Measurements from ENCODE around the gene GMNN.
"Not testable (repeated sequence)": the region's sequence is repeated elsewhere in the genome, so short reads cannot be mapped to it uniquely, and the experiment has no call there.

The GMNN gene

DNA sequence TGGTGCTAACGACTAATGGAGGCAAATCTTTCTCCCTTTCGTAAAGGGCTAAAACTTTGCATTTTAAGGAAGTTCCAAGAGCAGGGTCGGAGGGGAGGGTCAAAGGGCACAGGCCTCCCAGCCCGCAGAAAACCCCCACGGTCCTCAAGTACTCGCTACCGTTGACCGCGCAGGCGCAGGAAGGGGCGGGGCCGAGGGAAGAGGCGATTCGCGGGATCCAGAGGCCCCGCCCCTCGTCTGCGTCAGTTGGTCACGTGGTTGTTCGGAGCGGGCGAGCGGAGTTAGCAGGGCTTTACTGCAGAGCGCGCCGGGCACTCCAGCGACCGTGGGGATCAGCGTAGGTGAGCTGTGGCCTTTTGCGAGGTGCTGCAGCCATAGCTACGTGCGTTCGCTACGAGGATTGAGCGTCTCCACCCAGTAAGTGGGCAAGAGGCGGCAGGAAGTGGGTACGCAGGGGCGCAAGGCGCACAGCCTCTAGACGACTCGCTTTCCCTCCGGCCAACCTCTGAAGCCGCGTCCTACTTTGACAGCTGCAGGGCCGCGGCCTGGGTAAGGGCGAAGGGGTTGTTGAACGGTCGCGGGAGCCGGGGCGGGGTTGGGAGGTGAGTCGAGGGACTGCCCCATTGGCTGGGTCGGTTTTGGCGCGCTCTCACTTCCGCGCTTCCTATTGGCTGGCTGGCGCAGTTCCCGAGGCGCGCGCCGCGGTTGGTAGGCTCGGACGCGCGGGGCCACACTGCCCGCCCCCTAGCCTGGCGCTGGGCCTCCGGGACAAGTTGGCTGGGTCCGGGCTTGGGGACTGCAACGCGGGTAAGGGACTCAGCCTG, at the start of gene GMNN:
GMNN (plus strand) TSS at position 242 of the 824 bp plus-strand sequence. CDS start 2,310 bp downstream, outside the sequence.
- peak; percentile 97 for DNase-seq (ENCODE audit: low spot score)

DNA sequence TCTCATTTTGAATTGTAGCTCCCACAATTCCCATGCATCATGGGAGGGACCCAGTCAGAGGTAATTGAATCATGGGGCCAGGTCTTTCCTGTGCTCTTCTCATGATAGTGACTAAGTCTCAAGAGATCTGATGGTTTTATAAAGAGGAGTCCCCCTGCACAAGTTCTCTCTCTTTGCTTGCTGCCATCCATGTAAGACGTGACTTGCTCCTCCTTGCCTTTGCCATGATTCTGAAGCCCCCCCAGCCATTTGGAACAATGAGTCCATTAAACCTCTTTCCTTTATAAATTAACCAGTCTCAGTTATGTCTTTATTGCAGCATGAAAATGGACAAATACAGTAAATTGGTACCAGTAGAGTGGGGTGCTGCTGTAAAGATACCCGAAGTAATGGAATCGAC, 44.1 kb upstream of the GMNN start:
- not testable (repeated sequence) for DNase-seq (ENCODE audit: low spot score)

DNA sequence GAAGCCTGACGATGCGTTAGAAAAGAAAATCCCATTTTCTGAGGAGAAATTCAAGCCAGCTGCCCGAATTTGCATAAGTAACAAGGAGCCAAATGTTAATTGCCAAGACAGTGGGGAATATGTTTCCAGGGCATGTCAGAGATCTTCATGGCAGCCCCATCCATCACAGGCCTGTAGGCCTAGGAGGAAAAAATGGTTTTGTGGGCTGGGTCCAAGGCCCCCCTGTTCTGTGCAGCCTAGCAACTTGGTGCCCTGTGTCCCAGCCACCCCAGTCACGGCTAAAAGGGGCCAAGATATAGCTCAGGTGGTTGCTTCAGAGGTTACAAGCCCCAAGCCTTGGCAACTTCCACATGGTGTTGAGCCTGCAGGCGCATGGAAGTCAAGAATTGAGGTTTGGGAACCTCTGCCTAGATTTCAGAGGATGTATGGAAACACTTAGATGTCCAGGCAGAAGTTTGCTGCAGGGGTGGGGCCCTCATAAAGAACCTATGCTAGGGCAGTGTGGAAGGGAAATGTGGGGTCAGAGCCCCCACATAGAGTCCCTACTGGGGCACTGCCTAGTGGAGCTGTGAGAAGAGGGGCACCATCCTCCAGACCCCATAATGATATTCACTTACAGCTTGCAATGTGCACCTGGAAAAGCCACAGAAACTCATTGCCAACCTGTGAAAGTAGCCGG, 43.1 kb upstream of the GMNN start:
- not testable (repeated sequence) for DNase-seq (ENCODE audit: low spot score)

DNA sequence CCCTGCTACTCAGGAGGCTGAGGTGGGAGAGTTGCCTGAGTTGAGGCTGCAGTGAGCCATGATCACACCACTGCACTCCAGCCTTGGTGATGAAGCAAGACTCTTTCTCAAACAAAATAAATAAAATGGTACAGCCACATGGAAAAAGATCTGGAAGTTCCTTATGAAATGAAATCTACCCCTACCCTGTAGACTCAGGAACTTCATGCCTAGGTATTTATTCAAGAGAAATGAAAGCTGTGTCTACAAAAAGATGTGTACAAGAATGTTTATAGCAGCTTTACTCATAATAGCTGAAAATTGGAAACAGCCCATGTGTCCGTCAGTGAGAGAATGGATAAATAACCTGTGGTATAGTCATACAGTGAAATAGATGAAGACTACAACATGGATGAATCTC, 40.6 kb upstream of the GMNN start:
- DNase-seq (ENCODE audit: low spot score) = no peak

DNA sequence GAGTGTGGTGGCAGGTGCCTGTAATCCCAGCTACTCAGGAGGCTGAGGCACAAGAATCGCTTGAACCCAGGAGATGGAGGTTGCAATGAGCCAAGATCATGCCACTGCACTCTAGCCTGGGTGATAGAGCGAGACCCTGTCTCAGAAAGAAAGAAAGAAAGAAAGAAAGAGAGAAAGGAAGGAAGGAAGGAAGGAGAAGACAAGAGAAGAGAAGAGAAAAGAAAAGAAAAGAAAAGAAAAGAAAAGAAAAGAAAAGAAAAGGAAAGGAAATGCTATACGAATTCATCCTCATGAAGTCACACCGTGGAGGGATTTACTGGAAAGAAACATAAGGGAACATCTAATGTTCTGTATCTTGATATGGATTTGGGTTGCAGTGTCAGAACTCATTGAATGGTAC, 40.0 kb upstream of the GMNN start:
- DNase-seq (ENCODE audit: low spot score) = not testable (repeated sequence)

DNA sequence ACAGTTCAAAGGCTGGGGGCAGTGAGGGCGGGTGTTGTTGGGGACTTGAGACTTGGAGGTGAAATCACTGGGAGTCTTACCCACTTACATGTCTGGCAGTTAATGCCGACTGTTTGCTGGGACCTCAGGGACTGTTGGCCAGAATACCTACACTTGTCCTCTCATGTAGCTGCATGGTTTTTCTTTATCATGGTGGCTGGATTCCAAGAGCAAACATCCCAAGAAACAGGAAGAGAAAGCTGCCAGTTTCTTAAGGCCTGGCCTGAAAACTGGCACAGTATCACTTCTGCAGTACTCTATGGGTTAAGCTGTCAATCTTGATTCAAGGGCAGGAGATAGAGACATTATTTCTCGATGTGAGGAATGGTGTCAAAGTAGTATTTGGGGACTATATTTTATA, 36.0 kb upstream of the GMNN start:
- DNase-seq (ENCODE audit: low spot score) = no peak

DNA sequence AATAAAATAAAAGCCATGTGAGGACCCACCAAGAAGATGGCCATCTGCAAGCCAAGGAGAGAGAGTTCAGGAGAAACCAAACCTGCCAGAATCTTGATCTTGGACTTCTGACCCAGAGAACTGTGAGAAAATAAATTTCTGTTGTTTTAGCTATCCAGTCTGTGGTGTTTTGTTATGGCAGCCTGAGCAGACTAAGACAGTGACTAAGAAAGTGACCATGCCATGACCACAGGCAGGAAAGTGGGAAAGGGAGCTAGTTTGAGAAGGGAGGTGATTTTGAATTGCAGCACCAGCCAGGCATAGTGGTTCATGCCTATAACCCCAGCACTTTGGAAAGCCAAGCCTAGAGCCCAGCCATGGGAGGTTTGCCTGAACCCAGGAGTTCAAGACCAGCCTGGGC, 33.9 kb upstream of the GMNN start:
- no peak for DNase-seq (ENCODE audit: low spot score)

DNA sequence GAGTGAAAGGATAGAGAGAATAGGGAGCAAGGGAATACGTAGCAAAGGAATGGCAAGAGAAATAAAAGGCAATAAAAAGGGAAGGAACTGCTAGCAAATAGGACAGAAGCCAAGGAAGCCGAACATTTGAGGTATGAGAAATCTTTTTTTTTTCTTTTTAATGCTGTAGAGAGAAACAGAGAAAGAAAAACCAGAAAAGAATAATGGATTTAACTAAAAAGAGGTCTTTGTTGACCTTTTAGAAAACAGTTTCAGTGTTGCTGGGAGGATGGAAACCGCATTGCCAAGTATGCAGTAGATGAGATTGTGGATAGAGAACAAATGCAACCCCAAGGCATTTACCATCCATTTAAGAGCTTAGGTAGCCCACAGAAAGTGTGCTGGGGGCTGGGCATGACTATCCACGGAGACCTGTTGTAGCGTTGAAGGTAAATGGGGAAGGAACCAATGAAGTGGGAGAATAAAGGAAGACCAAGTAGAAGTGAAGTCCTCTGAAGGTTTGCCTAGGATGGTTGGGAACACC, 32.5 kb upstream of the GMNN start:
- DNase-seq (ENCODE audit: low spot score) = no peak

DNA sequence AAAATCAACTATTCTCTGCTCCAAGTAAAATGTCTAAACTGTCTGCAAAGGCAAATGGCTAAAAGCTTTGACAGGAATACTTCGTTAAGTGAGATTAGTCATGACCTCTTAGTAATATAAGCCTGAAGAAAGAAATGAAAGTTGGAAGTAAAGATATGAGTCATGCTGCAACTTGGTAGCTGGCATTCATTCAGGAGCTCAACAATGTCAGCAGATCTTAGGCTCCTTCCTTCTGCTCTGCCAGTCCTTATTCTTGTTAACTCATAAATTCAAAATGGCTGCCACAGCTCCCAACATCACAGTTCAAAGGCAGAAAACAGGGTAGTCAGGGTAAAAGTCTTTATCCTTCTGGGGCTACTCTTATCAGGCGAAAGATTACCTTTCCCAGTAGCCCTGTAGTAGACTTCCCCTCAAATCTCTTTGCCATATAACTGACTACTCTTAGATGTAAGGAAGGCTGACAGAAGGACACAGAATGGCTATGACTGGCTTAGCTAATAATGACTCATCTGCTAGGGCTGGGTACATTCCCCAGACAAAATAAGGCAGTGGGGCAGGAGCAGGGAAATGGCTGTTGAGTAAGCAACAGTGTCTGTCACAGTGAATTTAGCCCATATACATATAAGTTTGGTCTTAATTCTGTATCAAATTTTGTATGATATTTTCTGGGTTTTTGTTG, 31.3 kb upstream of the GMNN start:
- no peak for DNase-seq (ENCODE audit: low spot score)

DNA sequence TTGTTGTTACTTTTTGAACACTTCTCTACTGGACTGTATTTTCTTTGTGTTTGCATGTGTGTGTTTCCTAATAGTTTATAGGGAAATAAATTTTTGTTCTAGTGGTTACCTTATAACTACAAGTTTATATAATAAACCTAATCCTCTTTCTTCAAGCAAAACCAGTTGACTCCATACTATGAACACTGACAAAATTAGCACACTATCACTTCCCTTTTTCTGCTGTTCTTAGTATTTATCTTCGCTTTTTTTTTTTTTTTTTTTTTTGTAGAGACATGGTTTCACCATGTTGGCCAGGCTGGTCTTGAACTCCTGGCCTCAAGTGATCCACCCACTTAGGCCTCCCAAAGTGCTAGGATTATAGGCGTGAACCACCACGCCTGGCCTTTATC, 30.8 kb upstream of the GMNN start:
- DNase-seq (ENCODE audit: low spot score) = no peak

DNA sequence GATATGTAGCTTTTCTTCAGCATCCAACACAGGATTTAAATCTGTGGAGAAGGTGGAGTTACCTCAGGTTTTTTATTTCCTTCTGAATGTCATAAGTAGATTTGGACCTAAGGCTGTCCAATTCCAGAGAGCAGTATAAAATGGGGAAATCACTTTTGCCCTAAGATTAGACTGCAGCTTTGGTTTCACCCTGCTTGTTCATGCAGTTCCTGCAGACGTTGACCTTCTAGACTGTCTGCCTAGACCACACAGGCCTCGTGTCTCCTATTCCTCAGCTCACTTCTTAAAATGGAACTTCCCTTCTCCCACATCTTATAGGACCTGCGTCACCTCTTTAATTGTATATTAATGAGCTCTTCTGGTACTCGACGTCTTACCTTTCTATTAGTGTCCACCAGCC, 29.8 kb upstream of the GMNN start:
- peak; percentile 40 for DNase-seq (ENCODE audit: low spot score)

DNA sequence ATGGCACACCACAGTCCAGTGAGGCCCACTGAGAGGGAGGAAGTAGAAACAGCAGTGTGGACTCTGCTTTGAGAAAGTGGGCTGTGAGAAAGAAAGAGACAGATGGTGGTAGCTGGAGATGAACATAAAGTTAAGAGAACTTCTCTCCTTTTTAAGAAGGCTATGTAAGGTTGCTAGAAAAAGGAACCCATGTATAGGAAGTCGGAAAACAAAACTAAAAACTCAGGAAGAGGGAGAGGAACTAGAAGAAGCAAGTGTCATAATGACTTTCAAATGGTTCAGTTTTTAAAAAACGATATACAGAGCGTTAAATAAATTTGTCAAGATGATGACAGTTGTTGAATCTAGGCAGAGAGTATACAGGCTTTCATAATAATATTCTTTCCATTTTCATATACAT, 25.4 kb upstream of the GMNN start:
- no peak for DNase-seq (ENCODE audit: low spot score)

DNA sequence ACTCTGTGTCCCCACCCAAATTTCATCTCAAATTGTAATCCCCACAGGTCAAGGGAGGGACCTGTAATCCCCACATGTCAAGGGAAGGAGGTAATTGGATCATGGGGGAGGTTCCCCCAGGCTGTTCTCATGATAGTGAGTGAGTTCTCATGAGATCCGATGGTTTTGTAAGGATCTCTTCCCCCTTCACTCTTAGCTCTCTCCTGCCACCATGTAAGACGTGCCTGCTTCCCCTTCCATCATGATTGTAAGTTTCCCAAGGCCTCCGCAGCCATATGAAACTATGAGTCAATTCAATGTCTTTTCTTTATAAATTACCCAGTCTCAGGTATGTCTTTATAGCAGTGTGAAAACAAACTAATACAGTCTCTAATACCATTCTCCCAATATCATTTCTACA, 23.9 kb upstream of the GMNN start:
- not testable (repeated sequence) for DNase-seq (ENCODE audit: low spot score)

DNA sequence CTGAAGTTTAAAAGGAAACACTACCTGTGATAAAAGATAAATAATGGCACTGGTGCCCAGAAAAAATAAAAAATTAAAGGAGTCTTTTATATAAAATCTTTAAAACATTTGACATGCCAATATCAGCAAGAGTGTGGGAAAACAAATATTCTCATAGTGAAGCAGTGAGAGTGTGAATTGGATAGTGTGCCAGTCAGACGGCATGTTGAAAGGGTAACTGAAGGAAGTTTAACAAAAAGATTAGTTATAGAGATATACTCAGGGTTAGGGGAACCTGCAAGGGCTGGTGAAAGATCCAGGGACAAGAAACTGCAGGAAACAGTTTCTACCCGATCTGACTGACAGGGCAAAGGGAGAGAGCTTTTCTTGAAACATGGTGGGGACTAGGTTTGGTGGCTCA, 22.2 kb upstream of the GMNN start:
- DNase-seq (ENCODE audit: low spot score) = no peak

DNA sequence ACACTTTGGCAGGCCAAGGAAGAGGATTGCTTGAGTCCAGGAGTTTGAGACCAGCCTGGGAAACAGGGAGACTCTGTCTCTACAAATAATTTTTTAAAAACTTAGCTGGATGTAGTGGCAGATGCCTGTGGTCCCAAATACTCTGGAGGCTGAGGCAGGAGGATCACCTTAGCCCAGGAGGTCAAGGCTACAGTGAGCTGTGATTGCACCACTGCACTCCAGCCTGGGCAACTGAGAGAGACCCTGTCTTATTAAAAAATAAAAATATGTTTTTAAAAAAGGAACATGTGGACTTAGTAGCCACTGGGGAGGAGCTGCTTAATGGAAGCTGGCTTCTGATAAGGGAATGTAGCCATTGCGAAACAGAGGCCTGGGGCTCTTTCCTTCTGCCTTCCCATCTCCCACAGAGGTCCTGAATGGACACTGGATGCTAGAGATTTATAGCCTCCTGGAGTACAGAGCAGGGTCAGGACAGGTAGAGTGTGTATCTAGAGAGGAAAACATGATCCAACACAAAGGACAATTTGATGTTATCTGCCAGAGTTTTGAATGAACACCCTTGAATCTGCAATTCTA, 21.7 kb upstream of the GMNN start:
- DNase-seq (ENCODE audit: low spot score) = no peak

DNA sequence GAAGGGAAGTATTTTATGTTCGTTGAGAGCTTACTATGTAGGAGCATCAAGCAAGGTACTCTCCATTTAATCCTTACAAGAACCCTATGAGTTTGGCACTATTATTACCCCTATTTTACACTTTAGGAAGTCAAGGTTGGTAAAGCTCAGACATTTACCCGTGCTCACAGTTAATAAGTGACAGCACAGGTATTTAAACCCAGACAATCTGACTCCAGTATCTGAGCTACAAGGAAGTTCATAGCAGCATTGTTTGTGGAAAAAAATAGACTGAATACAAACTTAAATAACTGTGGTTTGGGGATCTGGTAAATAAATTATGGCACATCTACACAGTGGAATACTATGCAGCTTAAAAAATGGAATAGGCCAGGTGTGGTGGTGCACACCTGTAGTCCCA, 21.2 kb upstream of the GMNN start:
- DNase-seq (ENCODE audit: low spot score) = no peak

DNA sequence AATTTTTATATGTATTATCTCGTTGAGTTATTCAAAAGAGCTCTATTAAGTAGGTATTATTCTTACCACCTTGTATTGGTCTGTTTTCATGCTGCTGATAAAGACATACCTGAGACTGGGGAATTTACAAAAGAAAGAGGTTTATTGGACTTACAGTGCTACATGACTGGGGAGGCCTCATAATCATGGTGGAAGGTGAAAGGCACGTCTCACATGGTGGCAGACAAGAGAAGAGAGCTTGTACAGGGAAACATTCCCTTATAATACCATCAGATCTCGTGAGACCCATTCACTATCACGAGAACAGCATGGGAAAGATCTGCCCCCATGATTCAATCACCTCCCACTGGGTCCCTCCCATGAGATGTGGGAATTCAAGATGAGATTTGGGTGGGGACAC, 20.4 kb upstream of the GMNN start:
- DNase-seq (ENCODE audit: low spot score) = not testable (repeated sequence)

DNA sequence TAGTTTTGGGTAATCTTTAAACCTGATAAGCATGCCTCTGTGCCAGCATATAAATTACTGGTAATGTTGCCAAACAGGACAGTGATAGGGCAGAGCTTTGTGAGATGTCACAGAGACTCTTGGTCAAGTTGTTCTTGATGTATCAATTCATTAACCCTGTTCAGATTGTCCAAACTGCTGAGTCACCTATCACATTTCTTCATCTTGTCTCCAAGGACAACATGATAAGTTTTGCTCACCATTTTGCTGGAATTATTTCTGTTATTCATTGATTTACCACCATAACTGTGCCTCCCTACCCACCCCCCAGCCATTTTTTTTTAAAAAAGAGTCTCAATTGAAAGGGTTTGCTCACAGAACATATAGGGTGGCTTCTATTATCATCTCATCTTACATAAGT, 19.5 kb upstream of the GMNN start:
- no peak for DNase-seq (ENCODE audit: low spot score)

DNA sequence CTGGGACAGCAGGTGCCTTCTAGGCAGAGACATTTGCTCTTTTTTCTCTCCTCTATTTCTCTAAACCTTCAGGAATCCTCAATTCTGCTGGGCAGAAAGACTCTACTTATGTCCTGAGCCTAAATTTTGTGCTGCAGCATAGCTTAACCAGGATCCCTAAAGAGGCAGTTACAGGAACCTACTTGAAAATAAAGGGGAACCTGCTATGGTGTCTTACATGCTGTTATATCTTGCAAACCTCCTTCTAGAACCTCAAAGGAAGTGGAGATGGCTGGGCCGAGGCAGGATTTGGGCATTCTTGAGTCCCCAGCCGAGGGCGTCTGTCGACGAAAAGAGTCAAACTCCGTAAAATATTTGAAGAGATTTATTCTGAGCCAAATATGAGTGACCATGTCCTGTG, 17.1 kb upstream of the GMNN start:
- no peak for DNase-seq (ENCODE audit: low spot score)

DNA sequence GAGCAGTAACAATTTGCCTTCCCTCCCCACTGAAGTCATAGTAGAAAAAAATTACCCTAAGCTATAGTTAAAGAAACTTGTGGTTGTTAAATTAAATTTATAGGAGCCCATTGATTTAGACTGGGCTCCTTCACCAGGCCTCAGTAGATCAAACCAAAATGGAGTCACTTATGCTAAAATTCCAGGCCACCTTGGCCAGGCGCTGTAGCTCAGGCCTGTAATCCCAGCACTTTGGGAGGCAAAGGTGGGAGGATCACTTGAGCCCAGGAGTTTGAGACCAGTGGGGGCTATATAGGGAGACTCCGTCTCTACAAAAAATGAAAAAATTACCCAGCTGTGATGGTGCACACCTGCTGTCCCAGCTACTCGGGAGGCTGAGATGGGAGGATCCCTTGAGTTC, 15.0 kb upstream of the GMNN start:
- no peak for DNase-seq (ENCODE audit: low spot score)

DNA sequence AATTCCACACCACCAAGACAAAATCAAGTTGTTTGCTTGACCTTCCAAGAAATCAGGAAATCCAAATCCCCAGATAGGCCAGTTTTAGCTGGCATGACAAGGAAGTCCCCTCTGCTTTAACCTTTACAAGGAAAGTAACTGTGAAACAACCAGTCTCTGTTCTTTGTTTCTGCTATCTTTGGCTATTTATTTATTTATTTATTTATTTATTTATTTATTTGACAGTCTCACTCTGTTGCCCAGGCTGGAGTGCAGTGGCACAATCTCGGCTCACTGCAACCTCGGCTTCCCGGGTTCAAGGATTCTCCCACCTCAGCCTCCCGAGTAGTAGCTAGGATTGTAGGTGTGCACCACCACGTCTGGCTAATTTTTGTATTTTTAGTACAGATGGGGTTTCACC, 14.5 kb upstream of the GMNN start:
- no peak for DNase-seq (ENCODE audit: low spot score)

DNA sequence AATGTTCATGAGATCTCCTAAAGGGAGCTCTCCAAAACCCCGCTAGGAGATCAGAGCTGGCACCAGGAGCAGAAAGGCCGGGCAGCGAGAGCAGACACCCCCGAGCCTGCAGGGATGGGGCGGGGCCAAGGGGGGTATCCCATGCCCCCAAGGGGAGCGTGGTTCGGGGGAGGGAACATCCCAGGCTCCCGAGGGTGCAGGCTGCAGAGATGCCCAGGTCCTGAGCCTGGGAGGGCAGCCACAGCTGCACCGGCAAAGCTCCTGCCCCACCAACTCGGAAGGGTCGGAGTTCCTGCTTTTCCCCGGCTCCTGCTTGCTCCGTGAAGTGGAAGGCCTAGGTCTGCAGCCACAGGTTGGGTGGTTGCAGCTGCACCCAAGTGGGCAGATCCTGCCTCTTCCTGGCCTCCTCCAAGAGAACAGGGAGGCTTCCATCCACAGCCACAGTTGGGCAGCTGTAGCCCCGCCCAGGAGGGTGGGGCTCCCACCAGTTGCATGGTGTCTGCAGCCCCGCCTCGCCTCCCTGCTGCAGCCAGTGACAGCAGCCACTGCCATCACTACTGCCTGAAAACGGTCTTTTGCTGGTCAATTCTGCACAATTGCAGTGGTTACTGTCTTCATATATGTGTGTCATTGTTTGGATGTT, 13.4 kb upstream of the GMNN start:
- DNase-seq (ENCODE audit: low spot score) = no peak
